Choroid plexus epithelial cell (primary cell): ENCODE data around the gene TEPSIN.

Experiments
- DNase-seq: peaks from one replicate; pipeline ENCODE4 v3.0.0-alpha.2; 2010; ENCODE audit warnings: low read depth
- H3K4me3 ChIP-seq: 2 replicates; pipeline ENCODE4 v1.5.1; 2011; ENCODE audit warnings: low read depth, mild to moderate bottlenecking, control low read depth, low read length, moderate library complexity
- TF ChIP-seq, protein P1 (sequence below): conservative IDR thresholded peaks from 2 replicates; pipeline ENCODE4 v1.5.1; 2011; ENCODE audit warnings: low read depth, mild to moderate bottlenecking, control low read depth, inconsistent platforms, low read length, moderate library complexity

Gene TEPSIN

DNA sequence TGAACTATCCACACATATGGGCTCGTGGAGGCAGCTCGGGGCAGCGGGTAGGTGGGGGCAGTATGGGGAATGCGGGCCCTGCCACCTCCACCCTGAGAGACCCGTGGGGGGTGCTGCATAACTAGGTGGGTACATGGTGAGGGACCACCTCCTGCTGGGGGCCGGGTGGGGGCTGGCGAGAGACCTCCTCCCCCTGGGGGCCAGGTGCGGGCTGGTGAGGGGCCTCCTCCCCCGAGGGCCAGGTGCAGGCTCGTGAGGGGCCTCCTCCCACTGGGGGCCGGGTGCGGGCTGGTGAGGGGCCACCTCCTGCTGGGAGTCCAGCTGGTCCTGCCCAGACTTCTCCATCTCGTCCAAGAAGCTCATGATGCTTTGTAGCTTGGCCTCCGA is 41.5 kb downstream of the TEPSIN start:
- no peak overlapping the region for H3K4me3 ChIP-seq
- TF ChIP-seq, protein P1, sequence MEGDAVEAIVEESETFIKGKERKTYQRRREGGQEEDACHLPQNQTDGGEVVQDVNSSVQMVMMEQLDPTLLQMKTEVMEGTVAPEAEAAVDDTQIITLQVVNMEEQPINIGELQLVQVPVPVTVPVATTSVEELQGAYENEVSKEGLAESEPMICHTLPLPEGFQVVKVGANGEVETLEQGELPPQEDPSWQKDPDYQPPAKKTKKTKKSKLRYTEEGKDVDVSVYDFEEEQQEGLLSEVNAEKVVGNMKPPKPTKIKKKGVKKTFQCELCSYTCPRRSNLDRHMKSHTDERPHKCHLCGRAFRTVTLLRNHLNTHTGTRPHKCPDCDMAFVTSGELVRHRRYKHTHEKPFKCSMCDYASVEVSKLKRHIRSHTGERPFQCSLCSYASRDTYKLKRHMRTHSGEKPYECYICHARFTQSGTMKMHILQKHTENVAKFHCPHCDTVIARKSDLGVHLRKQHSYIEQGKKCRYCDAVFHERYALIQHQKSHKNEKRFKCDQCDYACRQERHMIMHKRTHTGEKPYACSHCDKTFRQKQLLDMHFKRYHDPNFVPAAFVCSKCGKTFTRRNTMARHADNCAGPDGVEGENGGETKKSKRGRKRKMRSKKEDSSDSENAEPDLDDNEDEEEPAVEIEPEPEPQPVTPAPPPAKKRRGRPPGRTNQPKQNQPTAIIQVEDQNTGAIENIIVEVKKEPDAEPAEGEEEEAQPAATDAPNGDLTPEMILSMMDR, result no peak
- no peak for DNase-seq

DNA sequence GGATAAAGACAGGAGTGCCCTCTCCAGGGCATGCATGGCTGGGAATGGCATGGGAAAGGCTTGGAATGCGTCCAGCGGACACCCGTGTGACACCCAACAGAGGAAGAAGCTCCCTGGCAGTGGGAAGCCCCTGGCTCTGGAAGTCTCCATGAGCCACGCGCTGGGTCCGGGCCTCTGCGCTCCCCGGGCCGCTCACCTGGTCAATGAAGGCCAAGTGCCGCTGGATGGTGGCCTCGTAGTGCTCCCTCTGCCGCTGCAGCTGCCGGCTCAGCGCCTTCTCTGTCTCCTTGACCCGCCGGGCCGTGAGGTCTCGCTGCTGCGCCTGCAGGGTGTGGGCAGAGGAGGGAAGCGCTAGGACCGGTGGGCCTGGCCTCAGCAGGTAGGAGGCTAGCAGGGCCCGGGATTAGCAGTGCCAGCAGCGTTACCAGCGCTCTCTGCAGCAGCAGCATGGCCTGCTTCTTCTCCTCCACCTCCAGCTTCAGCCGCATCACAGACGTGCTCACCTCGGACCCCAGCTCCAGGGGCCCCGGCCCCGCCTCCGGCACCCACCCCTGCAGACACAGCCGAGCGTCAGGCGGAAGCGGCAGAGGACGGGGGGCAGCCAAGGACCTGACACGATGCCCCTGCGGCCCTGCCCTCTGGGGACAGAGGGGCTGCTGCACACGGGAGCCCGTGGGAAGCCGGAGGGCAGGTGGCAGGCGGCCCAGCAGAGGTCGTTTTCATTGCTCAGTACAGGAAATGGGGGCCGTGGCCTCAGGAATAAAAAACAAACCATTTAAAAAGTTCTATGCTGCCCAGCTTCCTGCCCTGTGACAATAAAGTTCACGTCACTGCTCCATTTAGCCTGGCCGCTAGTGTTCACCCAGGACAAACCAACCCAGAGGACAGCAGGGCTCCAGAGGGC is 42.1 kb downstream of the TEPSIN start:
- DNase-seq, result no peak
- TF ChIP-seq, protein P1, result no peak
- no peak overlapping the region for H3K4me3 ChIP-seq

DNA sequence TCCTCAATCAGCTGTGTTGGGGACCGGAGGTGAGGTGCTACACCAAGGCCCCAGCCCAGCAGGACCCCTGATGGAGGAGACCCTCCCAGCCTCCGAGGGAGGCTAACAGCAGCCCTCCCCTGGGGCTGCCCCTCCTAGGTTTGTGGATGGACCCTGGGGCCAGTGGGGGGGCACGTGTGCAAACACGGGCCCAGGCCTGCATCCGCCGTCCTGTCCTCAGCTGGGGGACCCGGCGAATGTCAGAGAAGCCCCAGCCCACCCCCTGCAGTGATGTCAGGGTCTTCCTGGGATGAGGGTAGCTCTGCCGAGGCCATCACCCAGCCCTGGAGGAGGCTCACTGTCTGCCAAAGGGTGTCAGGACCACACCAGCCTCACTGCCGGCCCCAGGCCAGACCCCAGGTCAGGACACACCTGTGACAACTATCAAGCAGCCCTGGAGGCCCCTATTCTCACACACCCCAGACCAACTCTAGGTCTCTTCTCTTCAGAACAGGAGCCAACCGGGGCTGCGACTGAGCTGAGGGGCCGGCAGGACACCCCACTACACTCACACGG is 42.8 kb downstream of the TEPSIN start:
- no peak for DNase-seq
- TF ChIP-seq, protein P1, result no peak
- no peak overlapping the region for H3K4me3 ChIP-seq

DNA sequence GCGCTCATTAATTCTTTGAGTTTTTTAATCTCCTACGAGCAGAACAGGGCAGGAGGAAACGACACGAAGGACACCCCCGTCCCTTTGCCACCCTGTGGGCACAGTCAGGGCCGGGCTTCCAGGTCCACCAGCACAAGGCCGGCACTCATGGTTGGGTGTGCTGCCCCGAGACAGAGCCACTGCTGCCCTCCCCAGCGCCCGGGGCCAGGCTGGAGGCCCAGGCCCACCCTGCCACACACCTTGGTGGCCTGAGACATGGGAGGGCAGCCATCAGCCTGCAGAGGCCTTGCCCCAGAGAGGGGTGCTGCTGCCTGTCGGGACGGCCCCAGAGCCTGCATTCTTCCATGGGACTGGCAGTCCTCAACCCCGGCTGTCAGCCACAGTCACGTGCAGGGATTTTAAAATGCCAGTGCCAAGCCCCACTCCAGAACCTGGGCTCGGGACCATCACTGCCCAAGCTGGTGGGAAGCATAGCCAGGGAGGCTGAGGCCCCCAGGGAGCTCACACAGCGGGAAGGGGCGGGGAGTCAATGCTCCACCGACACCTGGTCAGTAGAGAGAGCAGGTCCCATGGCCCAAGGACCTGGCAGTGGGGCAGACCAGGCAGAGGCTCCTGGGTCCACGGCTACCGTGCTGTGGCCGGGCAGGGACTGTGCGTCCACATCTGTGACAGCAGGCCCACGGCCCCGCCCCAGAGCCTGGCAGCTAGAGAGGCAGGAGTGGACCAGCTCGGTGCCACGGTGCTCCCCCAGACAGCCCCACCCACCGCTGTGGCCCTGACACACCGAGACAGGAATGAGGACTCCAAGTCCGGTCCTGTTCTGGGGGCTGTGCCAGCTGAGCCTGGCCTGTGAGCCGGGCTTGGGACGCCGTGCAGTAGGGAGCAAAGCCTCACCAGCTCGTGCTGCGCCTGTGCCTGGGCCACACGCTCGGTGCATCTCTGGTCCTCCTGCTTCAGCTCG is 43.6 kb downstream of the TEPSIN start:
- DNase-seq, result no peak
- H3K4me3 ChIP-seq, result no peak overlapping the region
- TF ChIP-seq, protein P1, result no peak

DNA sequence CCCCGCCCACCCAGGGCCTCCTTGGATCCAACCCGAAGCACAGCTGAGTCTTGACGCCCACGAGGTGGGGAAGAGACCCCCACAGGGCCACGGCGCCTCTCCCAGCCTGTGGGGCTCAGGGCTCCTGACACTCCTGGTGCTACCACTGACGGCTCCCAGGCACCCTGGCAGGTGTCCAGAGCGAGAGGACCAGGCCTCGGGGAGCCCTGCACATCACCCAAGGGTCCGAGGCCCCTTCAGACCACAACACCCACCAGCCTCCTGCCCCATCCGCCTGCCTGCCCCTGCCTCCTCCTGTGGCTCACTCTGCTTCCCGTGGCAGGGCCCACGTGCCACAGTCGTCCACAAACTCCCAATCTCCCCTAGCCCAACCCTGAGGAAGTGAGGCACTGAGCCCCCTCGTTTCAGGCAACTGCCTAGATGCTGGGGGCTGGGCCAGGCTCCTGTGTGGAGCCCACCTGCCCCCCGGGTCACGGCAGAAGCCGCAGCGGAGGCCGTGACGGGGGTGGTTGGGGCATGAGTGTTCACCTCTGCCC is 44.6 kb downstream of the TEPSIN start:
- DNase-seq, result no peak
- no peak overlapping the region for H3K4me3 ChIP-seq
- TF ChIP-seq, protein P1, result no peak

DNA sequence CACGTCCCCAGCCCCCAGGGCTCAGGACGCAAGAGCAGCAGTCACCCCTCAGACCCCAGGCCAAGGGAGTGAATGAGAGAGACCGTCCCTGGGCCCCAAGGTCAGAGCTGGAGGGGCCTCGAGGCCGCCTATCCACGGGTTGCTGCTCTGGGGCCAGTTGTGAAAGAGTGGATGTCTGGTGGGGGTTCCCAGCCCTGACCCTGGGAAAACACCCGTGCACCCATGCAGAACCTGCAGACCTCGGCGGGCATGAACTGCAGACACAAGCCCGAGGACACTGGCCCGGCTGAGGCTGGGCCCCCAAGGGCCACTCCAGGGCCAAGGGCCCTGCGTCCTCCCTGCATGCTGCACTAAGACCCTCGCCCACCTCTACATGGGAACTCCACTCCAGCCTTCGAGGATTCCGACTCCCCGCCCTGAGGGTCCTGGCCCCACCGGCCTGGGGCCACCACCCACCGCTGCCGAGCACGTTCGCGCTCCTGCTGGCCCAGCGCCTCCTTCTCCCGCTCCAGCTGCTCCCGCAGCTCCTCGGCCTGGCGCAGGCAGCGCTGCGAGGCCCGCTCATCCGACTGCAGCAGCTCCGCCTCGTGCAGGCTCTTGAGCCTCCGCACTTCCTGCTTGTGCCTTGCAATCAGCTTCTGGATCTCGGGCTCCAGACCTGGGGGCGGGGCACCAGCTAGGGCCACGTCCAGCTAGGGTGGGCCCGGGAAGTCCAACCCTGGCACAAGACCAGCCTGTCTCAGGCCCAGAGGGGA is 45.2 kb downstream of the TEPSIN start:
- H3K4me3 ChIP-seq, result no peak overlapping the region
- DNase-seq, result no peak
- TF ChIP-seq, protein P1, result no peak
